Measurements from ENCODE around the gene UBXN6.
A peak's percentile ranks its signal among the peaks of the same experiment; 100 is the strongest.

UBXN6 gene

GRCh38 chr19:4457654-4458395, at the start of gene UBXN6:
UBXN6 (minus strand) TSS chr19:4457794; CDS start chr19:4457697, 97 bp downstream.
- DNase-seq, result peak; percentile 99

- no peak for DNase-seq
Observed at GRCh38 chr19:4507150-4507452, 49.5 kb upstream of the UBXN6 start.

GRCh38 chr19:4506449-4507149, 49.0 kb upstream of the UBXN6 start:
- no peak for DNase-seq

GRCh38 chr19:4505570-4506448, 48.2 kb upstream of the UBXN6 start:
- no peak for DNase-seq

GRCh38 chr19:4504891-4505569, 47.4 kb upstream of the UBXN6 start:
- no peak for DNase-seq

- DNase-seq, result no peak
Observed at GRCh38 chr19:4504297-4504701, 46.7 kb upstream of the UBXN6 start.

- DNase-seq, result no peak
Observed at GRCh38 chr19:4503825-4504170, 46.2 kb upstream of the UBXN6 start.

- DNase-seq, result no peak
Observed at GRCh38 chr19:4503132-4503824, 45.7 kb upstream of the UBXN6 start.

- no peak for DNase-seq
Observed at GRCh38 chr19:4502282-4503131, 44.9 kb upstream of the UBXN6 start.

- no peak for DNase-seq
Observed at GRCh38 chr19:4501691-4502090, 44.1 kb upstream of the UBXN6 start.

GRCh38 chr19:4500841-4501591, 43.4 kb upstream of the UBXN6 start:
- no peak for DNase-seq

- DNase-seq, result no peak
Observed at GRCh38 chr19:4499855-4500254, 42.3 kb upstream of the UBXN6 start.

GRCh38 chr19:4499318-4499717, 41.7 kb upstream of the UBXN6 start:
- no peak for DNase-seq

GRCh38 chr19:4498694-4499093, 41.1 kb upstream of the UBXN6 start:
- no peak for DNase-seq

- no peak for DNase-seq
Observed at GRCh38 chr19:4497770-4498389, 40.3 kb upstream of the UBXN6 start.

GRCh38 chr19:4496304-4496703, 38.7 kb upstream of the UBXN6 start:
- no peak for DNase-seq

- no peak for DNase-seq
Observed at GRCh38 chr19:4495471-4495870, 37.9 kb upstream of the UBXN6 start.

- DNase-seq, result no peak
Observed at GRCh38 chr19:4494691-4495064, 37.1 kb upstream of the UBXN6 start.

- no peak for DNase-seq
Observed at GRCh38 chr19:4493929-4494690, 36.5 kb upstream of the UBXN6 start.

Measured in CD4-positive, alpha-beta T cell treated with Interleukin-17A for 1 hour (primary cell).